Gastrocnemius medialis (tissue), 4 donors: ENCODE data around the gene TTLL5.

Source experiments
- POLR2A ChIP-seq, 2 donors: fragments of 450-650 bp; IDR thresholded peaks; one replicate each; pipeline ENCODE4 v1.6.1; 2017; ENCODE audit warnings: antibody characterized with exemption in 2 of 2, mild to moderate bottlenecking in 2 of 2, moderate library complexity in 2 of 2
- TF ChIP-seq, protein P1 (sequence below), 5 experiments: fragments of 450-650 bp in 3 of 5; fragments of 200-600 bp in 2 of 5; sonication (generic) in 2 of 5; IDR thresholded peaks in 4 of 5; conservative IDR thresholded peaks in 1 of 5; 1 replicate in 4 of 5; 2 replicates in 1 of 5; pipeline ENCODE4 v1.5.1; 2016 to 2019; ENCODE audit warnings: antibody characterized with exemption in 5 of 5, mild to moderate bottlenecking in 3 of 5, moderate library complexity in 3 of 5

DNA sequence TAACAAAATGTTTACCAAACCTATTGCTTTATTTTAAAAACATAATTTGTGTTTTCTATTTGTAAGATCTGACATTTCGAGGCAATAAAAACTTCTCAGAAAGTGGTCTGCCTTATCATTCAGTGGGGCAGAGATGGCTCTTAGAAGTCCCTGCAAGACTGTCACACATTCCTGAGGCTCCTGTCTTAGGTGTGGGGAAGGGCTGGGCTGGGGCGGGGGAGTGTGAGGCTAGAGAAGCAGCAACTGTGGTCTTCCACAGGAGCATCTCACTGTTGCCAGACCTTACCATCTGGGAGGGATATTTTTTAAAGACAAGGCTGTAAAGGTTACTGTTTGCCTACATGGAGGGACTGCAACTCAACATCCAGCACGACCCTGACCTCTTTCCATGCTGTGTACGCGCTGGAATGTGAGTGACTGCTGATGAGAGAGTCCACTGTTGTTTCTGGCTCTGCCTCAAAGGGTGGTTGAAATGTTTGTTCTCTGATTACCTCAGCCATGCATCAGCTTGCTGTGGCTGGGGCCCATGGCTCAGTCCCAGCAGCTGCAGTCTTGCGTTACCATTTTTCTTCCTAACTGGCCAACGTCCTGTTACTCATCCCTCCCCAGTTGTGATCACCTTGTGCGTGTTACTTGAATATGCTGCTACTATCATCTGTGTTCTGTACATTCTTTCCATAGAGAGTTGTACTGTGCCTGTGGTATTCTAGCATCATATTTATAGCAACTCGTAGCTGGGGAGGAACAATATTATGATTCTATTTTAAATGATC is 12.8 kb upstream of the TTLL5 start:
- TF ChIP-seq, protein P1, sequence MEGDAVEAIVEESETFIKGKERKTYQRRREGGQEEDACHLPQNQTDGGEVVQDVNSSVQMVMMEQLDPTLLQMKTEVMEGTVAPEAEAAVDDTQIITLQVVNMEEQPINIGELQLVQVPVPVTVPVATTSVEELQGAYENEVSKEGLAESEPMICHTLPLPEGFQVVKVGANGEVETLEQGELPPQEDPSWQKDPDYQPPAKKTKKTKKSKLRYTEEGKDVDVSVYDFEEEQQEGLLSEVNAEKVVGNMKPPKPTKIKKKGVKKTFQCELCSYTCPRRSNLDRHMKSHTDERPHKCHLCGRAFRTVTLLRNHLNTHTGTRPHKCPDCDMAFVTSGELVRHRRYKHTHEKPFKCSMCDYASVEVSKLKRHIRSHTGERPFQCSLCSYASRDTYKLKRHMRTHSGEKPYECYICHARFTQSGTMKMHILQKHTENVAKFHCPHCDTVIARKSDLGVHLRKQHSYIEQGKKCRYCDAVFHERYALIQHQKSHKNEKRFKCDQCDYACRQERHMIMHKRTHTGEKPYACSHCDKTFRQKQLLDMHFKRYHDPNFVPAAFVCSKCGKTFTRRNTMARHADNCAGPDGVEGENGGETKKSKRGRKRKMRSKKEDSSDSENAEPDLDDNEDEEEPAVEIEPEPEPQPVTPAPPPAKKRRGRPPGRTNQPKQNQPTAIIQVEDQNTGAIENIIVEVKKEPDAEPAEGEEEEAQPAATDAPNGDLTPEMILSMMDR (IDR thresholded peaks at IDR 0.05 in 4 of 5, conservative IDR thresholded peaks at IDR 0.05 in 1 of 5), result no peak
- no peak for TF ChIP-seq POLR2A (IDR thresholded peaks at IDR 0.05)
